HT-29 (cell line): Measurements from ENCODE around the gene FAM131C. TPM values are rescaled to one million over a fixed set of nuclear protein-coding genes. Genes with fewer than 3 reads are reported as not detected.
"Not testable (repeated sequence)": the region's sequence is repeated elsewhere in the genome, so short reads cannot be mapped to it uniquely, and the experiment has no call there.

Experiments used
- DNase-seq: peaks from one replicate; pipeline ENCODE4 v3.0.0-alpha.2; 2015; ENCODE audit warnings: low spot score
- total RNA-seq: library from RNA; depleted of rRNA; stranded (reverse); fragments of >200 nt; shearing (Covaris generic); gene quantifications from 2 replicates; pipeline ENCODE4 v1.2.3, GENCODE V29; 2014; rRNA removed

The FAM131C gene
- total RNA-seq: 0.34 and 0.43 TPM in 2 replicates

GRCh38 chr1:16073490-16074119, at the start of gene FAM131C:
FAM131C (minus strand) TSS chr1:16073651; CDS start chr1:16073442, 209 bp downstream.
- peak; percentile 31 for DNase-seq

DNA sequence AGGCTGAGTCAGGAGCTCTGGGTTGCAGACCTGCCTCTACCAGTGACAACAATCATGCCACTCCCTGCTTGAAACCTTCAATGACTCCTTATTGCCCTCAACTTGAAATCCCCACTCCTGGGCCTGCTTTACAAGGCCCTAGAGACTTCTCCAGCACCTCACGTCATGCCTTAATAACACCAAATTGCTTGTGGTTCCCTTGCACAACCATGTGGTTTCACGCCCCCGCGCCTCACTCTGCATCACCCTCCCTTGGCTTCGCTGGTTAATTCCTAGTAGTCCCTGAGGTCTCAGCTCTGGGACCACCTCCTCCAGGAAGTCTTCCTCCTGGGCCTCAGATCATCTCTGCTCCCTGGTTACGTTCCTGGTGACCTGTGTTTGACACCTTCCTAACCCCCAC, 49.5 kb upstream of the FAM131C start:
- DNase-seq: no peak

DNA sequence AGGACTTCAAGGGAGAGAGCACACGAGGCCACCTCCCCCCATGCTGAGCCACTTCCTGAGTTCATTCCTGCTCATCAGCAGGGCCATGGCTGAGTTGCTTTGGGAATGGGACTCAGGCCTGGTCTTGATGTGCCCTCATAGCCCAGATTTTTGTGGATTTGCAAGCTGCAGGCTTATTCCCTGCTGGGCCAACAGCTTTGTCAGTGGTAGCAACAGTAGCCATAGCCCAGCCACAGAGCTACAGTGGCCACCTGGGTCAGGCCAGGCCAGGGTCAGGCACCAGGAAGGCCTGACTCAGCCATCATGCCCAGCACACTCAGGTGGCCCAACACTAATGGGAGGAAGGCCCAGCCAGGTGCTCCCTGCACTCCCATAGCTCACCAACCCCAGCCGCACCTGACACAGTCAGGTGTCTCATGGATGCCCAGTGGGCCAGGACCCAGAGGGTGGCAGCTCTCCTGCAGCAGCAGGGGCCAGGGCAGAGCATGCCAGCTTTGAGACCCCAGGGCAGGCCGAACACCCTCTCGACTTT, 49.0 kb upstream of the FAM131C start:
- no peak for DNase-seq

DNA sequence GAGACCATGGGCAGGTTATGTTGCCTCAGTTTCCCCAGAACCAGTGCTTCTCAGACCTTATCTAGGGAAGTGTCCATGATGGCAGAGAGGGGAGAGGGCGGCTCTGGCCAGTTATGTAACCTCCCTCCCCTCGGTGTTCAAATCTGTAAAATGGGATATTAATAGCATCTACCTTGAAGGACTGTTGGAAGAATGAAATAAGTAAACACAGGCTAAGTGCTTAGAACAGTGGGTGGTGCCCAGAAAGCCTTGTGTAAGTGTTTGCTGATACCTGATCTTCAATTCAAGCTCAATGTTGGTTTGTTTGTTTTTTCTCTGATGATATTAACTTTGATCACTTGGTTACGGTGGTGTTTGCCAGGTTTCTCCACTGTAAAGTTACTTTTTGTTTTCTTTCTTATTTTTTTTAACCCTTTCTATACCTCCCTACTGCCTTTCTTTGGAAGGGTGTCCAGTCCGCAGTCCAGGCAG, 47.5 kb upstream of the FAM131C start:
- peak; percentile 67 for DNase-seq

- no peak for DNase-seq
Observed at GRCh38 chr1:16120407-16120806, 47.0 kb upstream of the FAM131C start.

DNA sequence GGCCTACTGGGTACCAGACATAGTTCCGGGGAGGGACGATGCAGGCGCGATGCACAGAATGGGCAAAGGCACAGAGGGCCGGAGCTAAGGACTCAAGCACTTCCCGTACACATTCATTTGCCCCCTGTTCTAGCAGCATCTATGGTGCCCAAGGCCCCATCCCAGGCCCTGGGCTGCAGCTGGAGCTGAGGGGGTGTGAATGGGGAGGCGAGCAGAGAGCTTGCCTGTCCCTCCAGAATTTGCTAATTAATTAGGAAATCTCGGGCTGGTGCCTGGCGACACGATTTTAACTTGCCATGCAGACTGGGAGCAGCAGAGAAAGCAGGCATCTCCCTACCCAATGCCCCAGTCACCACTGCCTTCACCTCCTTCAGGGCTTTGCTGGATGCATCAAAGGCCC, 46.5 kb upstream of the FAM131C start:
- no peak for DNase-seq

DNA sequence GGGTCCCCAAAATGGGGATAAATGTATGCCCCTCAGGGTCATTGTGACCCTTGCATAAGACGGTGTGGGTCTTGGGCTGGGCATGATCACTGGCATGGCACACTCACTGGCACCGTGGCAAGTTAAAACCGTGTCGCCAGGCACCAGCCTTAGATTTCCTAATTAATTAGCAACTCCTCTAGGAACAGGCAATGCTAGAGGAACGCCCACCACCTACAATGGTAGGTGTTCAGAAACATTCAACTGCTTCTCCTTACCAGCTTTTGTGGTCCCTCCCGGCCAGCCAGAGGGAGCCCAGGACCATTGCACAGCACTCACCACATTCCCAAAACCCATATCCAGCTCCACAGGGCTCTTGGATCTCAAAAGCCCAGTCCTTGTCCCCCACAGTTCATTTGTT, 46.1 kb upstream of the FAM131C start:
- DNase-seq: no peak

GRCh38 chr1:16118706-16119105, 45.3 kb upstream of the FAM131C start:
- no peak for DNase-seq

GRCh38 chr1:16117936-16118335, 44.5 kb upstream of the FAM131C start:
- no peak for DNase-seq

- DNase-seq: no peak
Observed at GRCh38 chr1:16117369-16117768, 43.9 kb upstream of the FAM131C start.

DNA sequence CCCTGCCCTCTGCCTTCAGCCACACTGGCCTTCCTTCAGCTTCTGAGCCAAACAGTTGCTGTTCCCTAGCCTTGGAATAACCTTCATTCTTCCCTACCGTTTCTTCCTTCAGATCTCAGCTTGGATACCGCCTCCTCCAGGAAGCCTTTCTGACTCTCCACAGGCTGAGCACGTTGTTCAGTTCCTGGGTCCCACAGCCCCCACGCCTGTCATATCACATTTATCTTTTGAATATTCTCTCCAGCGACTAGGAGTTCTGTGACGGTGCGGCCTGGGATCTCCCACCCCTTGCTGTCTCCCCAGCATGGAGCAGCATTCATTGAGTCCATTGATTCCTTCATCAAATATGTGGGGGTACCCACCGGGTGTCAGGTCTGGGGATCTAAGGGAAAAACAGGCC, 43.2 kb upstream of the FAM131C start:
- no peak for DNase-seq

GRCh38 chr1:16116002-16116401, 42.6 kb upstream of the FAM131C start:
- no peak for DNase-seq

GRCh38 chr1:16115468-16115983, 42.1 kb upstream of the FAM131C start:
- DNase-seq: no peak

GRCh38 chr1:16114527-16115467, 41.3 kb upstream of the FAM131C start:
- no peak for DNase-seq

GRCh38 chr1:16112596-16113555, 39.4 kb upstream of the FAM131C start:
- DNase-seq: no peak

DNA sequence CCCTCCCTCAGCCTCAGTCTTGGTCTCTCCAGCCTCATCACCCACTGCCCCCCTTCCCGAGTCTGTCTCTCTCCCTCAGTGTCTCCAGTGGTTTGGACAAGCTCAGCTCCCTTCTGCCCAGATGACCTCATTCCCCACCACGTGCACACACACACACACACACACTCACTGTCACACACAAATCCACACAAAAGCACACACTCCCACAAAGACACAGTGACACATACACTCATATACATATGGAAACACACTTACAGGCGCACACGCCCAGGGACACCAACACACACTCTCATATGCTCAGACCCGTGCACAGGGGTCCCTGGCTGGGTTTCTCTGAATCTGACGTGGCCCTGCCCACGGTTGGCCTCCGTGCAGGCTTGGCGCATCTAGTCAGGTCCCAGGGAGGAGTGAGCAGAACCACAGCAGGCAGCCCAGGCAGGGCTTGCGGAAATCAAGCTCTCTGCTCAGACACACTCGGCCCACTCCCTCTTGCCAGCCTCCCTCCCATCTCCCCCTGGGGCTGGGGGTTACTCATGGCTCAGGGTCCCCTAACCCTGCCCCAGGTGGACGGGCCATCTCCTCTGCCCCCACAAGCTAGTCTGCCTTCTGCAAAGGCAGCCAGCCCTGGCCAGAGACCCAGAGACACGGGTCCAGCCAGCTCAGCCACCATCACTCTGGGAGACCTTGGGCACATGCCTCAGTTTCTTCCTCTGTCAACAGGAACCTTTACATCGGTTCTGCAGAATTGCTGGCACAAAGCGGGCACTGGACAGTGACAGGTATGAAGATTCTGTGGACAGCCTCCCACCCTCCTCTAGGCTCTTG, 38.5 kb upstream of the FAM131C start:
- no peak for DNase-seq

DNA sequence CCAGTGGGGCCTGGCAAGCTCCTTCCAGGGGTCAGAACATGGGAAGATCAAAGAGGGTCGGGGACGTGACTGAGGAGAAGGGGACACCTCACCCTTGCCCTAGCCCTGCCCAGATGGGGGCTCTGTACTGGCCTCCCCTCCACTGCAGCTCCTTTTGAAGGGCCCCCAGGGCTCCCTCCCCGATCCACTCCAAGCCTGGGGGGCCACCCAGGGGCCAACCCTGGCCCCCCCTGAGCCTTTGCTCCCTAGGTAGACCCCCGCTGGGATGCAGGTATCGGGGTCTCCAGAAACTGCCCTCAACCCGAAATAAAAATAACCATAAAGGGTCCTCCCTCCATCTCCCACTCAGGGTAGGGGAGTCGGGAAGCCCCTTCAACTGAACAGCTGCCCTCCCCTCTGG, 37.4 kb upstream of the FAM131C start:
- DNase-seq: no peak

GRCh38 chr1:16110456-16110855, 37.0 kb upstream of the FAM131C start:
- no peak for DNase-seq

DNA sequence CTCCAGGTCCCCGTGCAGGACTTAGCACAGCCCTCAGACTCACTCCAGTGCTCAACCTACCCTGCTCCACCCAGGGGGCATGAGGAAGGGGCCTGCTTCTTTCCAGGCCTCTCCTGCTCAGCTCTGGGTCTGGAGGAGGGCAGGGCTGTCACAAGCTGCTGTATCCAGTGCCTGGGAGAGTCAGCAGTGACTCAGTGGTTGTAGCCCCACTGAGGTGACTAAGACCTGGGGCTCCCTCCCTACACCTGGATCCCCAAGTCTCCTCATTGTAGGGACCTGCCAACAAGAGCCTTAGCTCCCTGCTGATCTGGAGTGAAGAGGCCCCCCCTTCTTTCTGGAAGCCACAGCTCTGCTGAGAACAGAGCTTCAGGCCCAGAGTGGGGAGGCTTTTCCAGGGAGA, 36.1 kb upstream of the FAM131C start:
- no peak for DNase-seq

GRCh38 chr1:16107039-16107438, 33.6 kb upstream of the FAM131C start:
- not testable (repeated sequence) for DNase-seq
